HG02981 (cell line): Measurements from ENCODE around the gene TNFSF12.

Experiments used
- ATAC-seq: cut with Tn5 transposase; IDR thresholded peaks from one replicate; pipeline ENCODE4 v1.9.1; 2021; ENCODE audit warnings: mild to moderate bottlenecking, moderate library complexity; ENCODE audit not compliant: unreplicated experiment

TNFSF12 gene

GRCh38 chr17:7541074-7541621 is 7.7 kb upstream of the TNFSF12 start:
- ATAC-seq: no peak

GRCh38 chr17:7544911-7545310 is 3.9 kb upstream of the TNFSF12 start:
- no peak for ATAC-seq

- no peak for ATAC-seq
Measured at GRCh38 chr17:7549401-7550055, 670 bp downstream of the TNFSF12 start.

GRCh38 chr17:7550344-7550743 is 1.5 kb downstream of the TNFSF12 start:
- no peak for ATAC-seq

GRCh38 chr17:7551396-7551795 is 2.5 kb downstream of the TNFSF12 start:
- ATAC-seq: no peak

GRCh38 chr17:7552621-7553051 is 3.8 kb downstream of the TNFSF12 start:
- peak; percentile 60 for ATAC-seq

GRCh38 chr17:7553356-7553755 is 4.5 kb downstream of the TNFSF12 start:
- ATAC-seq: no peak

GRCh38 chr17:7555320-7555948 is 6.6 kb downstream of the TNFSF12 start:
- no peak for ATAC-seq

GRCh38 chr17:7556627-7557026 is 7.8 kb downstream of the TNFSF12 start:
- ATAC-seq: no peak

- no peak for ATAC-seq
Measured at GRCh38 chr17:7557147-7557764, 8.4 kb downstream of the TNFSF12 start.

- ATAC-seq: no peak
Measured at GRCh38 chr17:7557775-7558543, 9.1 kb downstream of the TNFSF12 start.

GRCh38 chr17:7558544-7559319 is 9.9 kb downstream of the TNFSF12 start, which contains the start of gene TNFSF13:
Gene TNFSF13 (plus strand): TSS chr17:7558750. CDS start chr17:7559040, 290 bp downstream.
- no peak for ATAC-seq

- no peak for ATAC-seq
Measured at GRCh38 chr17:7559320-7560171, 10.7 kb downstream of the TNFSF12 start.

GRCh38 chr17:7560172-7561027 is 11.5 kb downstream of the TNFSF12 start:
- ATAC-seq: no peak

- peak; percentile 38 for ATAC-seq
Measured at GRCh38 chr17:7561028-7561575, 12.2 kb downstream of the TNFSF12 start.

- ATAC-seq: peak; percentile 60
Measured at GRCh38 chr17:7561589-7562207, 12.8 kb downstream of the TNFSF12 start, which contains the start of gene SENP3. Gene SENP3 (plus strand): TSS chr17:7561919. CDS start chr17:7563077, 1,158 bp downstream.

GRCh38 chr17:7562208-7562605 is 13.3 kb downstream of the TNFSF12 start:
- ATAC-seq: no peak
